ENCODE results near the gene CELF1.
A peak's percentile ranks its signal among the peaks of the same experiment; 100 is the strongest.

The CELF1 gene

GRCh38 chr11:47480762-47481161 lies 72.2 kb downstream of the CELF1 start:
- DNase-seq = no peak

- DNase-seq = no peak
Measured at GRCh38 chr11:47478651-47479329, 74.1 kb downstream of the CELF1 start.

- no peak for DNase-seq
Measured at GRCh38 chr11:47477753-47478152, 75.2 kb downstream of the CELF1 start.

GRCh38 chr11:47477323-47477722 lies 75.6 kb downstream of the CELF1 start:
- no peak for DNase-seq

- DNase-seq = no peak
Measured at GRCh38 chr11:47470671-47471070, 82.3 kb downstream of the CELF1 start.

- peak in 1 of 3 experiments; percentile 28 for DNase-seq
Measured at GRCh38 chr11:47469361-47470179, 83.4 kb downstream of the CELF1 start.

GRCh38 chr11:47468598-47469214 lies 84.2 kb downstream of the CELF1 start:
- peak in 1 of 3 experiments; percentile 47 for DNase-seq

- peak; percentile 82 to 94 (median 83) for DNase-seq
Measured at GRCh38 chr11:47467357-47467756, 85.6 kb downstream of the CELF1 start.

GRCh38 chr11:47466701-47467250 lies 86.2 kb downstream of the CELF1 start:
- peak; percentile 34 to 91 (median 81) for DNase-seq

GRCh38 chr11:47466201-47466600 lies 86.7 kb downstream of the CELF1 start:
- DNase-seq = no peak

- peak; percentile 70 to 98 (median 94) for DNase-seq
Measured at GRCh38 chr11:47464483-47464882, 88.4 kb downstream of the CELF1 start.

- DNase-seq = no peak
Measured at GRCh38 chr11:47461876-47462275, 91.1 kb downstream of the CELF1 start.

- DNase-seq = no peak
Measured at GRCh38 chr11:47460571-47461235, 92.2 kb downstream of the CELF1 start.

GRCh38 chr11:47454258-47454671 lies 98.7 kb downstream of the CELF1 start:
- DNase-seq = peak; percentile 46 to 86 (median 80)

- no peak for DNase-seq
Measured at GRCh38 chr11:47453365-47453764, 99.6 kb downstream of the CELF1 start.

GRCh38 chr11:47451990-47452389 lies 100.9 kb downstream of the CELF1 start:
- no peak for DNase-seq

- DNase-seq = no peak
Measured at GRCh38 chr11:47451436-47451835, 101.5 kb downstream of the CELF1 start.

- DNase-seq = no peak
Measured at GRCh38 chr11:47449541-47449940, 103.4 kb downstream of the CELF1 start.

- DNase-seq = no peak
Measured at GRCh38 chr11:47448566-47449427, 104.1 kb downstream of the CELF1 start, which contains the start of gene RAPSN. Gene RAPSN (minus strand): TSS chr11:47449136. CDS start chr11:47448964, 172 bp downstream.

GRCh38 chr11:47447906-47448305 lies 105.0 kb downstream of the CELF1 start:
- DNase-seq = no peak

GRCh38 chr11:47446833-47447232 lies 106.1 kb downstream of the CELF1 start:
- DNase-seq = no peak

- DNase-seq = no peak
Measured at GRCh38 chr11:47445840-47446239, 107.1 kb downstream of the CELF1 start.

Measured in NCI-H1417 (cell line).